IMR-90 (cell line): ENCODE measurements around the gene DUSP28.

Source experiments
- CEBPB ChIP-seq: IDR thresholded peaks from 2 replicates; pipeline ENCODE4 v1.6.1; 2012; ENCODE audit warnings: low read depth, low read length, improper control_type of control experiment
- CHD1 ChIP-seq: IDR thresholded peaks from 2 replicates; pipeline ENCODE4 v1.6.1; 2012; ENCODE audit warnings: low read depth, low read length, improper control_type of control experiment
- MAZ ChIP-seq: IDR thresholded peaks from 2 replicates; pipeline ENCODE4 v1.6.1; 2012; ENCODE audit warnings: low read depth, mild to moderate bottlenecking, low read length, improper control_type of control experiment, moderate library complexity, borderline replicate concordance
- MXI1 ChIP-seq: IDR thresholded peaks from 2 replicates; pipeline ENCODE4 v1.6.1; 2012; ENCODE audit warnings: low read depth, mild to moderate bottlenecking, low read length, moderate library complexity, borderline replicate concordance
- POLR2A ChIP-seq: IDR thresholded peaks from 2 replicates; pipeline ENCODE4 v1.6.1; 2012; ENCODE audit warnings: mild to moderate bottlenecking, low read depth, low read length
- RCOR1 ChIP-seq: IDR thresholded peaks from 2 replicates; pipeline ENCODE4 v1.6.1; 2012; ENCODE audit warnings: mild to moderate bottlenecking, low read length, improper control_type of control experiment; ENCODE audit not compliant: insufficient replicate concordance
- RFX5 ChIP-seq: IDR thresholded peaks from 2 replicates; pipeline ENCODE4 v1.8.0; 2012; ENCODE audit warnings: low read depth, mild to moderate bottlenecking, low read length, moderate library complexity
- SMC3 ChIP-seq: fragments of 150-350 bp; IDR thresholded peaks from 2 replicates; pipeline ENCODE4 v1.6.1; 2016; ENCODE audit warnings: low read depth, mild to moderate bottlenecking, antibody characterized with exemption, low read length, moderate library complexity
- TF ChIP-seq, protein P1 (sequence below): conservative IDR thresholded peaks from 2 replicates; pipeline ENCODE4 v1.5.1; 2012; ENCODE audit warnings: mild to moderate bottlenecking, low read depth, low read length, improper control_type of control experiment
- TF ChIP-seq, protein P2 (sequence below): fragments of 150-350 bp; IDR thresholded peaks from 2 replicates; pipeline ENCODE4 v1.6.1; 2017; ENCODE audit warnings: mild to moderate bottlenecking, antibody characterized with exemption, low read length, low read depth
- TF ChIP-seq, protein P3 (sequence below): fragments of 150-350 bp; IDR thresholded peaks from 2 replicates; pipeline ENCODE4 v1.6.1; 2016; ENCODE audit warnings: low read depth, mild to moderate bottlenecking, low read length, moderate library complexity, borderline replicate concordance

DNA sequence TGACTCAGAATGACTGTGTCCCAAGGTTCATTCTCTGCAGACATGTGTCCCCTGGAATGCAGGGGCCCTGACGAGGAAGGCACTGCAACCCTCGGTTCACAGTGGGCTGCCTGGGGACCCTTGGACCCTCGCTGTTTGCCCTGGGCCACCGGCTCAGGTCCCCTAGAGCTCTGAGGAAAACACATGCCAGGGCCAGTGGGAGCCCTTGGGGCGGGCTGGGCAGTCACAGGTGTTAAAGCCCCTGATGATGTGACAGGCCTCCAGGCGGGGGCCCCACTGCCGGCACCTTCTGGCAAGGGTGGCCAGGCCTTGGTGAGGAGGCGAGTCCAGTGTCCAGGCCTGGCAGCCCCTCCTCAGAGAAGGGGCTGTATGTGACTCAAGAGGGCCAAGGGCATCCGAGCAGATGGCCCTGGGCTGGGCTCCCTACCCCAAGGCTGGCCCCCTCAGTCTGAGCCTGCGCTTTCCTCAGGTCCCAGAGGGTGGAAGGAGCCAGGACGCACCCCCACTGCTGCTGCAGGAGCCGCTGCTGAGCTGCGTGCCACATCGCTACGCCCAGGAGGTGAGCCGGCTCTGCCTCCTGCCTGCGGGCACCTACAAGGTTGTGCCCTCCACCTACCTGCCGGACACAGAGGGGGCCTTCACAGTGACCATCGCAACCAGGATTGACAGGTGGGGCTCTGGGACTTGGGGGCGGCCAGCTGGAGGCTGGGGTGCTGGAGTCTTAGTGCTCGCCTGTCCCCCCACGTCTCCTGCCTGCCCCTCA, 37.4 kb downstream of the DUSP28 start:
- TF ChIP-seq, protein P1, sequence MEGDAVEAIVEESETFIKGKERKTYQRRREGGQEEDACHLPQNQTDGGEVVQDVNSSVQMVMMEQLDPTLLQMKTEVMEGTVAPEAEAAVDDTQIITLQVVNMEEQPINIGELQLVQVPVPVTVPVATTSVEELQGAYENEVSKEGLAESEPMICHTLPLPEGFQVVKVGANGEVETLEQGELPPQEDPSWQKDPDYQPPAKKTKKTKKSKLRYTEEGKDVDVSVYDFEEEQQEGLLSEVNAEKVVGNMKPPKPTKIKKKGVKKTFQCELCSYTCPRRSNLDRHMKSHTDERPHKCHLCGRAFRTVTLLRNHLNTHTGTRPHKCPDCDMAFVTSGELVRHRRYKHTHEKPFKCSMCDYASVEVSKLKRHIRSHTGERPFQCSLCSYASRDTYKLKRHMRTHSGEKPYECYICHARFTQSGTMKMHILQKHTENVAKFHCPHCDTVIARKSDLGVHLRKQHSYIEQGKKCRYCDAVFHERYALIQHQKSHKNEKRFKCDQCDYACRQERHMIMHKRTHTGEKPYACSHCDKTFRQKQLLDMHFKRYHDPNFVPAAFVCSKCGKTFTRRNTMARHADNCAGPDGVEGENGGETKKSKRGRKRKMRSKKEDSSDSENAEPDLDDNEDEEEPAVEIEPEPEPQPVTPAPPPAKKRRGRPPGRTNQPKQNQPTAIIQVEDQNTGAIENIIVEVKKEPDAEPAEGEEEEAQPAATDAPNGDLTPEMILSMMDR = no peak
- TF ChIP-seq POLR2A (no peak), SMC3 (no peak), MXI1 (no peak), RCOR1 (no peak), RFX5 (no peak), CEBPB (no peak), CHD1 (no peak), MAZ (no peak)
- TF ChIP-seq, protein P2, sequence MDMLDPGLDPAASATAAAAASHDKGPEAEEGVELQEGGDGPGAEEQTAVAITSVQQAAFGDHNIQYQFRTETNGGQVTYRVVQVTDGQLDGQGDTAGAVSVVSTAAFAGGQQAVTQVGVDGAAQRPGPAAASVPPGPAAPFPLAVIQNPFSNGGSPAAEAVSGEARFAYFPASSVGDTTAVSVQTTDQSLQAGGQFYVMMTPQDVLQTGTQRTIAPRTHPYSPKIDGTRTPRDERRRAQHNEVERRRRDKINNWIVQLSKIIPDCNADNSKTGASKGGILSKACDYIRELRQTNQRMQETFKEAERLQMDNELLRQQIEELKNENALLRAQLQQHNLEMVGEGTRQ = no peak
- TF ChIP-seq, protein P3, sequence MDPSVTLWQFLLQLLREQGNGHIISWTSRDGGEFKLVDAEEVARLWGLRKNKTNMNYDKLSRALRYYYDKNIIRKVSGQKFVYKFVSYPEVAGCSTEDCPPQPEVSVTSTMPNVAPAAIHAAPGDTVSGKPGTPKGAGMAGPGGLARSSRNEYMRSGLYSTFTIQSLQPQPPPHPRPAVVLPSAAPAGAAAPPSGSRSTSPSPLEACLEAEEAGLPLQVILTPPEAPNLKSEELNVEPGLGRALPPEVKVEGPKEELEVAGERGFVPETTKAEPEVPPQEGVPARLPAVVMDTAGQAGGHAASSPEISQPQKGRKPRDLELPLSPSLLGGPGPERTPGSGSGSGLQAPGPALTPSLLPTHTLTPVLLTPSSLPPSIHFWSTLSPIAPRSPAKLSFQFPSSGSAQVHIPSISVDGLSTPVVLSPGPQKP = no peak
